ENCODE results near the gene BIN1.

DNA sequence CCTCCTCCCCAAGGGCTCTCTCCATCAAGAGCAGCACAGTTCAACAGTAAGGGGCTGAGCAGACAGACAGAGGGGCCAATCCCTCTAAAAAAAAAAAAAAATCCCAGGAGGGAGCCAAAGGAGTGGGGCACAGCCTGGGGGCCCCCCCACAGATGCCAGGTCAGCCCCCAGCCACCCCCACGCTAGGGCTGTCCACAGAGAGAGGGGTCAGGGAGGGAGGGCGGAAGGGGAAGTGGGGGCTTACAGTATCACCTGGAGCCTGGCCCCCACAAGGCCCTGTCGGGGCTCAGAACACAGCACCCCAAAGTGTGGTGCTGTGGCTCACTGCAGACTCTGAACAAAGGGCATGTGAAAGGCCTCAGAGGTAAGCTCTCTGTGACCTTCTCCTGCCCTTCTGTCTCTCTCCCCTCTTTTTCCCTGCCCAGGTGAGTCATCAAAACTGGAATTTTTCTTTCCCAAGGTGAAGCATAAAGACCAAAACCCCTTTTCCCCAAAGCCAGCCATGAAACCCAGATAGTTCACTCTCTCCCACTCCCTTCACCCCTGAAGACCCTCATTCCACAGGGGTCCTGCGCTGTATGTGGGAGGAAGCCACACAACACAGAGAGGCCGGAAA lies 13.9 kb downstream of the BIN1 start:
- TF ChIP-seq, protein P1, sequence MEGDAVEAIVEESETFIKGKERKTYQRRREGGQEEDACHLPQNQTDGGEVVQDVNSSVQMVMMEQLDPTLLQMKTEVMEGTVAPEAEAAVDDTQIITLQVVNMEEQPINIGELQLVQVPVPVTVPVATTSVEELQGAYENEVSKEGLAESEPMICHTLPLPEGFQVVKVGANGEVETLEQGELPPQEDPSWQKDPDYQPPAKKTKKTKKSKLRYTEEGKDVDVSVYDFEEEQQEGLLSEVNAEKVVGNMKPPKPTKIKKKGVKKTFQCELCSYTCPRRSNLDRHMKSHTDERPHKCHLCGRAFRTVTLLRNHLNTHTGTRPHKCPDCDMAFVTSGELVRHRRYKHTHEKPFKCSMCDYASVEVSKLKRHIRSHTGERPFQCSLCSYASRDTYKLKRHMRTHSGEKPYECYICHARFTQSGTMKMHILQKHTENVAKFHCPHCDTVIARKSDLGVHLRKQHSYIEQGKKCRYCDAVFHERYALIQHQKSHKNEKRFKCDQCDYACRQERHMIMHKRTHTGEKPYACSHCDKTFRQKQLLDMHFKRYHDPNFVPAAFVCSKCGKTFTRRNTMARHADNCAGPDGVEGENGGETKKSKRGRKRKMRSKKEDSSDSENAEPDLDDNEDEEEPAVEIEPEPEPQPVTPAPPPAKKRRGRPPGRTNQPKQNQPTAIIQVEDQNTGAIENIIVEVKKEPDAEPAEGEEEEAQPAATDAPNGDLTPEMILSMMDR (IDR thresholded peaks at IDR 0.05), result no peak
- TF ChIP-seq POLR2A (IDR thresholded peaks at IDR 0.05), result no peak
